HCEC 1CT (cell line): Measurements from ENCODE around the gene ARRB2.

Experiments used
- DNase-seq: peaks from one replicate; pipeline ENCODE4 v3.0.0-alpha.2; 2017

Gene ARRB2

GRCh38 chr17:4768298-4768697 is 57.9 kb downstream of the ARRB2 start:
- DNase-seq = no peak

- peak; percentile 30 for DNase-seq
These were observed 59.2 kb downstream of the ARRB2 start for GRCh38 chr17:4769628-4770027.
